Cardiac muscle cell (in vitro differentiated cells and primary cell): ENCODE data around the gene KRTAP5-4. TPM values are rescaled to one million over a fixed set of nuclear protein-coding genes. Genes with fewer than 3 reads are reported as not detected.
"Not testable (repeated sequence)": the region's sequence is repeated elsewhere in the genome, so short reads cannot be mapped to it uniquely, and the experiment has no call there.

ENCODE experiments used
- DNase-seq, 2 donors: peaks; one replicate each; pipeline versions ENCODE4 v3.0.0 to v3.0.0-alpha.2; 2010 to 2017; ENCODE audit warnings: low read depth in 1 of 2, low spot score in 1 of 2
- H3K27ac ChIP-seq: fragments of 200-600 bp; sonication (generic); 2 replicates; pipeline ENCODE4 v1.5.1; 2016
- H3K27me3 ChIP-seq: fragments of 200-600 bp; sonication (generic); 2 replicates; pipeline ENCODE4 v1.6.0; 2016; ENCODE audit warnings: control low read depth
- H3K36me3 ChIP-seq: fragments of 200-600 bp; sonication (generic); 2 replicates; pipeline ENCODE4 v1.5.1; 2016; ENCODE audit warnings: control low read depth
- H3K4me1 ChIP-seq: fragments of 200-600 bp; sonication (generic); 2 replicates; pipeline ENCODE4 v1.8.1; 2017; ENCODE audit warnings: low read depth, mild to moderate bottlenecking, mixed run types
- H3K4me3 ChIP-seq: fragments of 200-600 bp; sonication (generic); 2 replicates; pipeline ENCODE4 v1.5.1; 2016; ENCODE audit warnings: mild to moderate bottlenecking
- H3K9me3 ChIP-seq: fragments of 200-600 bp; sonication (generic); 2 replicates; pipeline ENCODE4 v1.5.1; 2017; ENCODE audit warnings: low read depth, mild to moderate bottlenecking, control low read depth
- polyA plus RNA-seq: library from polyadenylated mRNA; unstranded; fragments of >200 nt; fragmentation: Nextera tagmentation; extraction: Ambion mirVana; gene quantifications from 2 replicates; pipeline ENCODE4 v1.2.1, GENCODE V29; 2016
- total RNA-seq: library from RNA; depleted of rRNA; stranded (reverse); fragments of >200 nt; gene quantifications from 2 replicates; pipeline ENCODE4 v1.2.3, GENCODE V29; 2016
- TF ChIP-seq, protein P1 (sequence below): IDR thresholded peaks from 2 replicates; pipeline ENCODE4 v1.5.1; 2012; ENCODE audit warnings: low read depth, mild to moderate bottlenecking, low read length

Gene KRTAP5-4
- total RNA-seq: not detected in 2 replicates
- polyA plus RNA-seq: not detected in 2 replicates

DNA sequence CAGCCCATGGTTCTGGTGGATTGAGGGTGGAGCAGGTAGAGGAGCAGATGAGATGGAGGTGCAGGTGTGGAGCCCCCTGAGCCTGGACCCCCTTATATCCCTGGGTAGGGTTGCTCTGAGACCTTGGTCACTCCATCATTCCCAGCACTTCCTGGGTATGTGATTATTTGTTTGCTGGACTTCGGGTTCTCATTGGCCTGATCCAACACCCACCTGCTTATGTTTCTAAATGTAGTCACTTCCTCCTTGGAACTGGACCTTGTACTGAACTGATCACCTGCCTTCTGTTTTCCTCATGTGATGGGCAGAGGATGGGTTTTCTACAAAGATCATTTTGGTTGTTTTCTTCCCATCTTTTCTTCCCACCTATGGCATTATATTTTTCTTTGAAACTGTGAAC is at the start of gene KRTAP5-4:
Gene KRTAP5-4 (minus strand): TSS at position 53 of the 400 bp plus-strand sequence. CDS start 45 bp downstream, at position 8.
- Histone ChIP-seq H3K9me3 (no peaks in the 10 kb centered on the region), H3K4me1 (no peaks in the 10 kb centered on the region), H3K36me3 (no peaks in the 10 kb centered on the region), H3K27ac (no peak within 1 kb of the TSS), H3K27me3 (no peaks in the 10 kb centered on the region), H3K4me3 (no peak within 1 kb of the TSS)
- TF ChIP-seq, protein P1, sequence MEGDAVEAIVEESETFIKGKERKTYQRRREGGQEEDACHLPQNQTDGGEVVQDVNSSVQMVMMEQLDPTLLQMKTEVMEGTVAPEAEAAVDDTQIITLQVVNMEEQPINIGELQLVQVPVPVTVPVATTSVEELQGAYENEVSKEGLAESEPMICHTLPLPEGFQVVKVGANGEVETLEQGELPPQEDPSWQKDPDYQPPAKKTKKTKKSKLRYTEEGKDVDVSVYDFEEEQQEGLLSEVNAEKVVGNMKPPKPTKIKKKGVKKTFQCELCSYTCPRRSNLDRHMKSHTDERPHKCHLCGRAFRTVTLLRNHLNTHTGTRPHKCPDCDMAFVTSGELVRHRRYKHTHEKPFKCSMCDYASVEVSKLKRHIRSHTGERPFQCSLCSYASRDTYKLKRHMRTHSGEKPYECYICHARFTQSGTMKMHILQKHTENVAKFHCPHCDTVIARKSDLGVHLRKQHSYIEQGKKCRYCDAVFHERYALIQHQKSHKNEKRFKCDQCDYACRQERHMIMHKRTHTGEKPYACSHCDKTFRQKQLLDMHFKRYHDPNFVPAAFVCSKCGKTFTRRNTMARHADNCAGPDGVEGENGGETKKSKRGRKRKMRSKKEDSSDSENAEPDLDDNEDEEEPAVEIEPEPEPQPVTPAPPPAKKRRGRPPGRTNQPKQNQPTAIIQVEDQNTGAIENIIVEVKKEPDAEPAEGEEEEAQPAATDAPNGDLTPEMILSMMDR: no peak
- no peak for DNase-seq

- Histone ChIP-seq H3K36me3 (no peaks in the 10 kb centered on the region), H3K4me1 (peaks cover 14% of the 10 kb centered on the region), H3K27me3 (no peaks in the 10 kb centered on the region), H3K4me3 (no peak overlapping the region), H3K27ac (no peak overlapping the region), H3K9me3 (no peaks in the 10 kb centered on the region)
- DNase-seq: no peak
- TF ChIP-seq, protein P1: no peak
These were observed 49.7 kb upstream of the KRTAP5-4 start for GRCh38 chr11:1671658-1672057.

GRCh38 chr11:1670905-1671371 is 49.0 kb upstream of the KRTAP5-4 start:
- no peak overlapping the region for H3K4me3 ChIP-seq
- TF ChIP-seq, protein P1: no peak
- DNase-seq: no peak

GRCh38 chr11:1670457-1670856 is 48.5 kb upstream of the KRTAP5-4 start:
- H3K4me3 ChIP-seq, H3K27me3 ChIP-seq, H3K27ac ChIP-seq, H3K36me3 ChIP-seq, DNase-seq, H3K9me3 ChIP-seq: not testable (repeated sequence)
- H3K4me1 ChIP-seq: peaks cover 14% of the 10 kb centered on the region

More at GRCh38 chr11:1670905-1671371, 49.0 kb upstream of the KRTAP5-4 start:
- Histone ChIP-seq H3K27me3 (no peaks in the 10 kb centered on the region), H3K9me3 (no peaks in the 10 kb centered on the region), H3K36me3 (no peaks in the 10 kb centered on the region), H3K4me1 (peaks cover 14% of the 10 kb centered on the region), H3K27ac (no peak overlapping the region)

DNA sequence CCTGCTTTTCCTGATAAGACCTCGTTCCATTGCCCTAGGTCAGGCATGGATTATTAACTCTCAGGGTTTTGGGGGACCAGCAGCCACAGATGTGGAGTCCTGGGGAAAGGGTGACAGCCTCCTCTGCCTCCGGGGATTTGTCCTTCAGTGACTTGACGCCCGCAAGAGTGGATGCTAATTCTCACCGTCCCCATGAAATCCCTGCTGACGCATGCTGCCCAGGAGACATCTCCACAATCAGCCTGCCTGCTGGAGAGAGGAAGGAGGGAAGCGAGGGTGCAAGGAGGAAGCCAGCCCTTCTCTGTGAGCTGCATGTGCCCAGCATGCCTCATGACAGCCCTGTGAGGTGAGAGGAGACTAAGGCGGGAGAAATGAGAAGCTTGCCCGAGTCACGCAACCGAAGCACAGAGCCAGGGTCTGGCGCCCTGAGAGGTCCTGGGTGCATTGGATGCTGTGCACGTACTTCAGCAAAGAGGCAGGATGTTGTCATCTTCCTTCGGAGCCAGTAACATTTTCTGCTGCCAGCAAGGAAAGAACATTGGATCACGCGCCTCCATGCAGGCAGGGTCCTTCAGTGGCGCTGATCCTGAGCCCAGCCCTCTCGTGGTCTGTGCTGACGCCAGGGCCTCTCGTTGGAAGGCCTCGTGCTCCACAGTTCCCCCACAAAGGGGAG is 47.7 kb upstream of the KRTAP5-4 start:
- Histone ChIP-seq H3K27me3 (no peaks in the 10 kb centered on the region), H3K4me3 (no peak overlapping the region), H3K4me1 (peaks cover 14% of the 10 kb centered on the region), H3K9me3 (no peaks in the 10 kb centered on the region), H3K36me3 (no peaks in the 10 kb centered on the region), H3K27ac (no peak overlapping the region)
- TF ChIP-seq, protein P1: no peak
- DNase-seq: no peak

DNA sequence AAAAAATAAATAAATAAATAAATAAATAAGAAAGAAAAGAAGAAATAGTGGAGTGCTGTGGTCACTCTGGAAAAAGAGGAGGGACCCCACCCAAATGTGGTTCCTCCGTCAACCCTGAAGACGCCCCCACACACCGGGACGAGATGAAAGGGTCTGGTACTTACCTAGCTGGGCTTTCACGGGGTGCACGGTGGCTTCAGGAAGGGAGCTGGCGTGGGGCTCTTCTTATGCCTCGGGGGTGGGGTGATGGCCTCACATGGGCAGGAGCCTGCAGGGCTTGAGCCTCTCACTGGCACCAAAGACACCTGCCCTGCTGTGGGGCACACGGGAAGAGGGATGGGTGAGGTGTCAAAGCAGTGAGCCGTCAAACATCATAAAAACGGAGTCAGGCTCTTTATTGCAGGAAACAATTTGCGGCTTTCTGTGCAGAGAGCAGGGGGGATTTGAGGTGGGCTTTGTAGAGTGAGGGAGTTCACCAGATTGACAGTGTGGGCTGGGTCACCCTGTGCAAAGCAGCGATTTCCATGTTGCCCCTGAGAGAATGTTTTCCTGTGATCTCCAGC is 47.1 kb upstream of the KRTAP5-4 start:
- TF ChIP-seq, protein P1: no peak
- no peak overlapping the region for H3K27ac ChIP-seq
- H3K9me3 ChIP-seq: no peaks in the 10 kb centered on the region
- H3K4me3 ChIP-seq: no peak overlapping the region
- H3K36me3 ChIP-seq: no peaks in the 10 kb centered on the region
- no peaks in the 10 kb centered on the region for H3K27me3 ChIP-seq
- H3K4me1 ChIP-seq: peaks cover 14% of the 10 kb centered on the region
- DNase-seq: no peak
